Heart left ventricle (tissue), 16 donors: Measurements from ENCODE around the gene RING1. TPM values are rescaled to one million over a fixed set of nuclear protein-coding genes. Genes with fewer than 3 reads are reported as not detected.

Experiments
- ATAC-seq, 4 donors: fragments of 200-7000 bp; cut with Tn5 transposase; one replicate each; pipeline ENCODE4 v1.9.1; 2020 to 2022; ENCODE audit warnings: moderate library complexity in 4 of 4, mild to moderate bottlenecking in 3 of 4, moderate number of reproducible peaks in 1 of 4
- DNase-seq, 5 donors: peaks; one replicate each; pipeline ENCODE4 v3.0.0-alpha.2; 2020
- H3K27ac ChIP-seq, 12 donors: fragments of 200-600 bp; sonication (generic) in 4 of 12; one replicate each; pipeline versions ENCODE4 v1.5.0 to v1.8.0; 2016 to 2022; ENCODE audit warnings: mild to moderate bottlenecking in 2 of 12
- H3K27me3 ChIP-seq, 9 donors: fragments of 200-600 bp; sonication (generic) in 2 of 9; one replicate each; pipeline versions ENCODE4 v1.5.1 to v1.8.0; 2016 to 2022; ENCODE audit warnings: mild to moderate bottlenecking in 3 of 9
- H3K36me3 ChIP-seq, 9 donors: fragments of 200-600 bp; sonication (generic) in 2 of 9; one replicate each; pipeline versions ENCODE4 v1.5.0 to v1.8.0; 2018 to 2022; ENCODE audit warnings: mild to moderate bottlenecking in 2 of 9
- H3K4me1 ChIP-seq, 12 donors: fragments of 200-600 bp; sonication (generic) in 4 of 12; one replicate each; pipeline versions ENCODE4 v1.5.0 to v1.8.0; 2016 to 2022; ENCODE audit warnings: mild to moderate bottlenecking in 3 of 12
- H3K4me3 ChIP-seq, 12 donors: fragments of 200-600 bp; sonication (generic) in 4 of 12; one replicate each; pipeline versions ENCODE4 v1.5.0 to v1.8.0; 2017 to 2022; ENCODE audit warnings: mild to moderate bottlenecking in 9 of 12, moderate library complexity in 4 of 12
- H3K9me3 ChIP-seq, 12 donors: fragments of 200-600 bp; sonication (generic) in 4 of 12; one replicate each; pipeline versions ENCODE4 v1.5.0 to v1.8.0; 2016 to 2022; ENCODE audit warnings: mild to moderate bottlenecking in 1 of 12
- CTCF ChIP-seq, 12 donors: fragments of 200-600 bp; sonication (generic) in 4 of 12; IDR thresholded peaks; one replicate each; pipeline versions ENCODE4 v1.5.0 to v1.8.0; 2018 to 2022; ENCODE audit warnings: antibody characterized with exemption in 12 of 12, mild to moderate bottlenecking in 5 of 12
- POLR2A ChIP-seq, 2 donors: fragments of 450-650 bp; IDR thresholded peaks; one replicate each; pipeline ENCODE4 v1.6.1; 2017; ENCODE audit warnings: antibody characterized with exemption in 2 of 2, mild to moderate bottlenecking in 2 of 2, moderate library complexity in 2 of 2
- WGBS, 4 donors: extraction: QIAGEN DNeasy Blood & Tissue Kit in 2 of 4; methylation state at CpG; one replicate each; pipeline versions ENCODE4 v1.1.5 to v1.1.7; 2013 to 2018; 5-methylcytosine and 5-hydroxymethylcytosine counted together
- intact Hi-C, 10 donors: fragments of 100-400 bp; cut with DNase I; formaldehyde crosslinking; loops; one replicate each; pipeline versions ENCODE4 v1.11.1 to v1.14.2; 2022
- polyA plus RNA-seq, 2 donors: library from polyadenylated mRNA; stranded (reverse); fragments of 200-250 nt; gene quantifications; one replicate each; pipeline ENCODE4 v1.2.3, GENCODE V29; 2013
- total RNA-seq, 9 donors: library from RNA; depleted of rRNA in 2 of 9; stranded (reverse); fragments of >200 nt in 2 of 9; fragmentation: NEBNext Ultra II Directional in 3 of 9; extraction: Animal tissue kit (Norgen Biotek cat#: 25700) in 3 of 9; gene quantifications; one replicate each; pipeline versions ENCODE4 v1.1.0 to v1.2.4, GENCODE V29; 2016 to 2023
- donor health status: ischemic (EF 13 %, LVEDD 7.1; RV severe dilation, severe dysfunction).
- donor health status: healthy with polysubstance abuse.
- donor health status: DM: no; HTN: yes; CAD: no.
- donor health status: DM: no; HTN: no; CAD: no.
- donor health status: ischemic (EF 25% LVEDD 6.9; RV normal size, moderate dysfunction).
- donor health status: ischemic (EF 25% LVEDD 5.7; RV mildly dilated, moderate dysfunction).
- donor health status: healthy.
- donor health status: DM: yes; HTN: yes; CAD: no.
- donor health status: ischemic (EF 35%, LVEDD 5.7; RV mildly dilated, moderate dysfunction).
- donor health status: nonischemic (EF 11% LVEDD 7.7; RV severe dilation, severe dysfunction).
- donor health status: DM: yes; HTN: yes; CAD: no.
- donor health status: PGD.
- donor health status: ischemic (EF 29% LVEDD 5.4; RV normal size, mild dysfunction).
- donor health status: nonischemic (EF 23%, LVEDD 6.1; RV moderate dilation, normal function).

RING1 gene
- total and polyA plus RNA-seq, 11 donors: 8.4 to 36.9 (median 27.3) TPM

- no peak for DNase-seq
- no peaks in the 10 kb centered on the region for H3K4me1 ChIP-seq
- no peaks in the 10 kb centered on the region for H3K9me3 ChIP-seq
- 95 to 97% (median 96%) methylated on average over 7 of the region's 7 CpGs for WGBS, 4 donors
- H3K27me3 ChIP-seq: no peaks in the 10 kb centered on the region
- H3K27ac ChIP-seq: no peak overlapping the region
- intact Hi-C loops: no loop called here
- ATAC-seq: no peak
- H3K4me3 ChIP-seq: no peak overlapping the region
- TF ChIP-seq CTCF (IDR thresholded peaks at IDR 0.05) (no peak), POLR2A (IDR thresholded peaks at IDR 0.05) (no peak)
- no peaks in the 10 kb centered on the region for H3K36me3 ChIP-seq
Measured at GRCh38 chr6:33176906-33177305, 31.4 kb upstream of the RING1 start.

GRCh38 chr6:33177552-33178446 is 30.5 kb upstream of the RING1 start:
- intact Hi-C loops: no loop called here
- no peak for ATAC-seq
- H3K9me3 ChIP-seq: no peaks in the 10 kb centered on the region
- H3K27me3 ChIP-seq: no peaks in the 10 kb centered on the region
- no peaks in the 10 kb centered on the region for H3K36me3 ChIP-seq
- no peak overlapping the region for H3K4me3 ChIP-seq
- no peak for TF ChIP-seq POLR2A (IDR thresholded peaks at IDR 0.05)
- no peak for TF ChIP-seq CTCF (IDR thresholded peaks at IDR 0.05)
- 86 to 92% (median 88%) methylated on average over 18 to 19 of the region's 19 CpGs for WGBS, 4 donors
- H3K27ac ChIP-seq: no peak overlapping the region
- no peaks in the 10 kb centered on the region for H3K4me1 ChIP-seq
- DNase-seq: no peak

GRCh38 chr6:33178755-33179475 is 29.4 kb upstream of the RING1 start:
- intact Hi-C loops: no loop called here
- ATAC-seq (no peak), DNase-seq (no peak)
- H3K36me3 ChIP-seq: no peaks in the 10 kb centered on the region
- WGBS, 4 donors: 76 to 96% (median 92%) methylated on average over 6 to 10 of the region's 10 CpGs
- H3K9me3 ChIP-seq: no peaks in the 10 kb centered on the region
- peaks cover 0 to 10% (median 0%) of the 10 kb centered on the region in 12 donors for H3K4me1 ChIP-seq
- H3K27ac ChIP-seq: no peak overlapping the region
- TF ChIP-seq POLR2A (IDR thresholded peaks at IDR 0.05) (no peak), CTCF (IDR thresholded peaks at IDR 0.05) (no peak)
- H3K4me3 ChIP-seq: no peak overlapping the region
- no peaks in the 10 kb centered on the region for H3K27me3 ChIP-seq

- ATAC-seq (no peak), DNase-seq (no peak)
- H3K9me3 ChIP-seq: no peaks in the 10 kb centered on the region
- no peaks in the 10 kb centered on the region for H3K36me3 ChIP-seq
- no peaks in the 10 kb centered on the region for H3K27me3 ChIP-seq
- WGBS, 4 donors: 91 to 95% (median 92%) methylated on average over 7 of the region's 7 CpGs
- H3K4me3 ChIP-seq: no peak overlapping the region
- intact Hi-C loops: no loop called here
- no peak overlapping the region for H3K27ac ChIP-seq
- TF ChIP-seq CTCF (IDR thresholded peaks at IDR 0.05): no peak
- no peak for TF ChIP-seq POLR2A (IDR thresholded peaks at IDR 0.05)
- peaks cover 0 to 13% (median 0%) of the 10 kb centered on the region in 12 donors for H3K4me1 ChIP-seq
Measured at GRCh38 chr6:33181141-33181540, 27.2 kb upstream of the RING1 start.
